HG02885 (cell line): Measurements from ENCODE around the gene FAM227B.

Source experiments
- ATAC-seq: cut with Tn5 transposase; IDR thresholded peaks from one replicate; pipeline ENCODE4 v1.9.1; 2021; ENCODE audit warnings: mild to moderate bottlenecking; ENCODE audit not compliant: unreplicated experiment, poor library complexity

FAM227B gene

DNA sequence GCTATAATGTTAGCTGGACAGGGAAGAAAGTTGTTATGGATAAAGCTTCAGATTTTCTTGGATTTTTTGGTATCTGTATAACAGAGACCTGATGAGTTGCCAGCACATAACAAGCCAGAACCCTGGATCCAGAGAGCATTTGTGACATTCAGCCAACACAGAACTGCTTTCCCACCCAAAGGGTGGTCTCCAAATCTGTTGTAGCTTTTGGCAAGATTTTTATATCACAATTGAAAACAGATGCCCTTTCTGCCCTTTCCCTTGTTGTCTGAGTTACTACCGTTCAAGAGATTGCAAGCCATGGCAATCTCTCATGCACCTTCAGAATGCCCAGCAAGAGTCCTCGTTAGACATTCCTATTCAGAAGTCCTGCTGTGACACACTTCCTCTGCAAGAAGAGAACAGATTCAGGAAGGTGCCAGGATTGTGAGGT lies 305.2 kb downstream of the FAM227B start:
- ATAC-seq = no peak

DNA sequence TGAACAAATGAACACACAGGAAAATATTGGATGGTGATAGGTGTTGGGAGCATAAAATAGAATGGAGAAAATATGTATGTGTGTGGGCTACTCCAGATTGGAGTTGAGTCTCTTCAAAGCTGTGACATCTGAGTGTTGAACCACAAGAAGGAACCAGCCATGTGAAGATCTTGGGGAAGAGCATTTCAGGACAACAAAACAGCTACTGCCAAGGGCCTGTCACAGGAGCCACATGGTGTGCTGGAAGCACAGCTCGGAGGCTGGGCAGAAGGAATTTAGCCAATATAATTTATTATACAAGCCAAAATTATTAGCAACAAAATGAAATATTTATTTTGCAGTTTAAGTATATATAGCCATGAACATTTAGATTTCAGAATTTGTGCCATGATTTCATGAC lies 305.9 kb downstream of the FAM227B start:
- no peak for ATAC-seq

DNA sequence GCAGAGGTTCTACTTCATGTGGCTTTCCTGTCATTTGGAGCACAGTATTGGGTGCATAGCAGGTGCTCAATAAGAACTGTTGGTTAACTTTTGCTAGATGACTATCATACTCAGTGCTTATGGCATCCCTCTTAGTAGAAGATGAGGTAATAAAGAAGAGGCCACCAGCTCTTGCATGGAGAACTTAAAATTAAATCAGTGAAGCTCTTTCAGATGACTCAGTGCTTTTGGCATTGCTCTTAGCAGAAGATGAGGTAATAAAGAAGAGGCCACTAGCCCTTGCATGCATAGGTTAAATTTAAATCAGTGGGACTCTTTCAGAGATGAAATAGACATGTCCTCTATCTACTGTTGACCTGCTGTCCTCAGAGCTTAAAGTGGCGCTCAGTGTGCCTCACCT lies 307.0 kb downstream of the FAM227B start:
- no peak for ATAC-seq

DNA sequence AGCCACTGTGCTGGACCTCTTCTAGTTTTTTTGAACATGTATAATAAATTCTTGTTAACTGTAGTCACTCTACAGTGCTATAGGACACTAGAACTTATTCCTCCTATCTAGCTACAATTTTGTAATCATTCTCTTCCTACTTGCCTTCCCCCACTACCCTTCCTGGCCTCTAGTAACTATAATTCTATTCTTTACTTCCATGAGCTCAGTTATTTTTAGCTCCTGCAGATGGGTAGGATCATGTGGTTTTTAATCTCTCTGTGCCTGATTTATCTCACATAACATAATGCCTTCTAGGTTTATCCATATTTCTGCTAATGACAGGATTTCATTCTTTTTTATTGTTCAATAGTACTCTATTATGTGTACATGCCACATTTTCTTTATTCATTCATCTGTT lies 310.7 kb downstream of the FAM227B start:
- ATAC-seq = no peak

DNA sequence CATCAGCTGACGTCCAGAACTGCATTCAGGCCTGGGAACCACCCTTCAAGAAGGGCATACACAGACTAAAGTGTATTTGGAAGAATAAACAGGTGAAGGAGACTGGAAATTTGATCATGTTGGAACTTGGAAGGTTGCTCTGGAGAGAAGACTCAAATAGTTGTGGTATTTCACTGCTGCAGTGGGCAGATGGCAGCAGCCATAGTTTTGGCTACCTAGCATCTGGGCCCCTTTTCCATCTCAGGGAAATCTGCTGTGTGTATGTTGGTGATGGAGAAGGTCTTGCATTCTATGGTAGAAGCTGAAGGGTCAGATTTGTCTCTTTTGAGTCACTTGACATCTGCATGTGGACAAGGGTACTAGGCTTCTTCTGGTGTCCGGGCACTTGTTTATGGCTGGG lies 311.9 kb downstream of the FAM227B start:
- ATAC-seq = no peak

DNA sequence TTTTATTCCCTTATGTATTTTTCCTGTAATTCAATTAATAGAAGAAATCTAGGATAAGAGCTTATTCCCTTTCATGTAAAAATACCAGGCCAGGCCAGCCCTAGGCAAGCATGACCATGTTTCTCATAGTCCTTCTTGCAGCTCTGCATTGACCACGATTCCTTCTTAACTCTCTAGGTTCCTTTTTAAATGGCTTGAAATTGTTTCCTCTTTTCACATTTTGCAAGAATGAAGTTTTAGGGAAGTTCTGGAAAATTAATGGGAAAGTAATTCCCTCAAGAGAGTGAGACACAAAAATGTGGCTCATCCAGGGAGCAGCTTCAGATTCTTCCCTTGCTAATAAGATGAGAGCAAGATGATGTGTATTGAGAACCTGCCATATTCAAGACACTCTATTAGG lies 314.1 kb downstream of the FAM227B start:
- no peak for ATAC-seq

DNA sequence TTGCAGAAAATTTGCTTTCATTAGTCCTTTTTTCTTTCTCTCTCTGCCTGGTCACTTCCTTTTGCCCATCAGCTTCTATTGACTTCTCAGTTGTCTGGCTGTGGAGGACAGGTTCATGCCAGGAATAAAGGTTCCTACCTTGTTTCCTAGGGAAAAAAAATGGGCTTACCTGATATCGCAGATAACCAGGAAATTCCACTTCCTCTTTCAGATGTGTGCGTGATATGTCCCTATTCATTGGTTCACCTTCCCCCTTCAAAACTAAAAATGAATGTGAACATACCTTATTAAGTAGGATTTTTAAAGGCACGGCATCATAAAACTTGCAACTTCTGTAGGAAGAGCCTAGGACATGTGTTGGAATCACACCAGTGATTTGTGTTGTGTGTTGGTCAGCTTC lies 317.6 kb downstream of the FAM227B start:
- no peak for ATAC-seq

DNA sequence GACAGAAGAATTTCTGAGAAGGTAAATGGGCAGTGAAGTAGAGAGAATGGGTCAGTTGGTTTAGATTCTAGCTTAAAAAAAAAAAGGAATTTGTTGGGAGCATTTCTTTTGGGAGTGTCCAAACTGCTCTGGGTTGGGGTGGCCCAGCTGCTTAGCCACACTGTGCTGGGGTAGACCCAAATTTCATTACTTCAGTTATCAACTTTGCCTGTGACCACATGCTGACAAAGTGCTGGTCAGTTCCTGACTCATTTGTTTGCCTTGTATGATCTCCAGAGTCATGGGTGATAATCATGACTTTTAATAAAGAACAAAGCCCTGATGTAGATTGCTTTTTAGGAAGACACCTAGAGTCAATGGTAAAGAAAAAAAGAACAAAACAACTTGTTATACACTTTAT lies 319.1 kb downstream of the FAM227B start:
- ATAC-seq = no peak

DNA sequence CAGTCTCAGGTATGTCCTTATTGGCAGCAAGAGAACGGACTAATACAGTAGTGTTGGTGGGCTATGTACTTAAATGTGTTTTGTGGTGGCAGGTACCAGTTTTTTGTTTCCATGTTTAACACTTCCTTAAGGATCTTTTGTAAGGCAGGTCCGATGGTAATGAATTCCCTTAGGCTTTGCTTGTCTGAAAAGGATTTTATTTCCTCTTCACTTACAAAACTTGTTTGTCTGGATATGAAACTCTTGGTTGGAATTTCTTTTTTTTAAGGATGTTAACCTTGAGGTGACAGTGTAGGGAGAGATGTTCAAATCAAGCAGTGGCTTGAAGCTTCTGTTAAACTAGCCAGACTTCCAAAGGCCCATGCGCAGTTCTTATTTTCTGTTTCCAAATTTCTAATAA lies 319.8 kb downstream of the FAM227B start:
- ATAC-seq = no peak

DNA sequence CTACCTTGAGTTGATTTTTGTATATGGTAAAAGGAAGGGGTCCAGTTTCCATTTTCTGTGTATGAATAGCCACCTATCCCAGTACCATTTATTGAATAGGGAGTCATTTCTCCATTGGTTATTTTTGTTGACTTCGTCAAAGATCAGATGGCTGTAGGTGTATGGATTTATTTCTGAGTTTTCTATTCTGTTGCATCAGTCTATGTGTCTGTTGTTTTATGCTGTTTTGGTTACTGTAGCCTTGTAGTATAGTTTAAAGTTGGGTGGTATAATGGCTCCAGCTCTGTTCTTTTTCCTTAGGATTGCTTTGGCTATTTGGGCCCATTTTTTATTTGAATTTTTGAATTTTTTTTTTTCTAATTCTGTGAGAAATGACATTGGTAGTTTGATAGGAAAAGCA lies 323.0 kb downstream of the FAM227B start:
- ATAC-seq = no peak

DNA sequence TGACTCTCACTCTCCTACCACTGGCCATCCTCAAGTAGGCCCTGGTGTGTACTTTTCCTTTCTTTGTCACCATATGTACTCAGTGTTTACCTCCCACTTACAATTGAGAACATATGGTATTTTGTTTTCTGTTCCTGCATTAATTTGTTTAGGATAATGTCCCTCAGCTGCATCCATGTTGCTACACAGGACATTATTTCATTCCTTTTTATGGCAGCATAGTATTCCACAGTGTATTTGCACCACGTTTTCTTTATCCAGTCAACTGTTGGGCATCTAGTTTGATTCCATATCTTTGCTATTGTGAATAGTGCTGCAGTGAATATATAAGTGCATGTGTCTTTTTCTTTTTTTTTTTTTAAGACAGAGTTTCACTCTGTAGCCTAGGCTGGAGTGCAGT lies 324.4 kb downstream of the FAM227B start:
- no peak for ATAC-seq

DNA sequence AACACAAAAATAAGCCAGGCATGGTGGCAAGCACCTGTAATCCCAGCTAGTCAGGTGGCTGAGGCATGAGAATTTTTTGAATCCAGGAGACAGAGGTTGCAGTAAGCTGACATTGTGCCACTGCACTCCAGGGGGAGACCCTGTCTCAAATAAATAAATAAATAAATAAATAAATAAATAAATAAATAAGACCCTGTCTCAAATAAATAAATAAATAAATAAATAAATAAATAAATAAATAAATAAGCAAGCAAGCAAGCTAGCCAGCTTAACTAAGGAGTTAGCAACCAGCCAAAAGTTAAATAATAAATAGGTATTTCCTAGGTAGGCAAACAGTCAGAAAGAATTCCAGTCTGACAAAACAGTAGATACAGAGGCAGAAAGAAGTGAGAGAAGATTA lies 326.7 kb downstream of the FAM227B start:
- no peak for ATAC-seq

DNA sequence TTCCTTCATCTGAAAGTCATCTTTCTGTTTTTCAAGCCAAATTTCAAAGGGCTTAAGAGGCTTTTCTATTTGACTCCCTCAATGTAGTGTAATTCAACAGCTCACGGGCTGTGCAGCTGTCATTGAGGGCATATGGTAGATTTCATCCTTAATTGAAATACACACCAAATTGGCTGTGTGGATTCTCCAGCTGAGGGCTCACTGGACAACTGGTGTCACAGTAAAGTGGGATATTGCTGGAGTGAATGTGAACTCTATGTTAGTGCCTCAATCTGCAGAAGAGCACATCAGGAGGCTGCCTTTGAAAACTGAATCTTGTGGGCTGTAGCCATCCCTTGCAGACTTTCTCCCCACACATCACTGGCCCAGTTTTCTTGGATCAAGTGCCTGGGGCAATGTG lies 330.4 kb downstream of the FAM227B start:
- ATAC-seq = no peak

DNA sequence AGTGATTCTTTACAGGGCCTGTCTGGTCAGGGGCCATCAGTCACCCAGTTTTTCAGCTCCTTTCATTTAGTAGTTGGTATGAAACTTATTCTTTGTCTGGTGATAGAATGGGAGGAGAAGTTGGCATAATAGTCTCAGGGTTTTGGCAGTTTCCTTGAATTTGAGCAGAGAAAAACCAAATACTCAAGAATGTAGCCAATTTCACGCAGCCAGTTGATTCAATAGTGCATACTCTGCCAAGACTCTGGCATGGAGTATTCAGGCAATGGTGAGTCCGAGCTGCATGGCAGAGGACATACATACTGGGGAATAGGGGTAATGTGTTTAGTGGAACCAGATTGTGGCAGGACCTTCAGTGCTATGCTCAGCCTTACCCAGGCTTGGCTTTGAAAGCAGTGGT lies 332.2 kb downstream of the FAM227B start:
- no peak for ATAC-seq

DNA sequence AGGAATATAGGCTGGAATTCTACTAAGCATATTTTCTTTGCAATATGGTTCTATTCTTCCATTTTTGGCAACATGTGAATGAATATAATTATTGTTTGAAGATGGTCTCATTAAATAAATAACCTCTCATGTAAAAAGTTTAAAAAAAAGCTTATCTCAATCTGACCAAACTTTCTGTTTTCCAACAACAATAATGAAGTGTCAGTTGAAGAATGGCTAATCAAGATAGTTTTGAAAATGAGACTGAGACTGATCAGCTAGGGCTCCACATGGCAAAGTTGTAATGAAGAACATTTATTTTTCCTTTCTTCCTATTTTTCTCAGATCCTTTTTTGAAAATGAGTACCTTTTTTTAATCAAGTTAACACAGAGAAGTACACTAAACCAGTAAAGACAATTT lies 333.1 kb downstream of the FAM227B start:
- ATAC-seq = no peak

DNA sequence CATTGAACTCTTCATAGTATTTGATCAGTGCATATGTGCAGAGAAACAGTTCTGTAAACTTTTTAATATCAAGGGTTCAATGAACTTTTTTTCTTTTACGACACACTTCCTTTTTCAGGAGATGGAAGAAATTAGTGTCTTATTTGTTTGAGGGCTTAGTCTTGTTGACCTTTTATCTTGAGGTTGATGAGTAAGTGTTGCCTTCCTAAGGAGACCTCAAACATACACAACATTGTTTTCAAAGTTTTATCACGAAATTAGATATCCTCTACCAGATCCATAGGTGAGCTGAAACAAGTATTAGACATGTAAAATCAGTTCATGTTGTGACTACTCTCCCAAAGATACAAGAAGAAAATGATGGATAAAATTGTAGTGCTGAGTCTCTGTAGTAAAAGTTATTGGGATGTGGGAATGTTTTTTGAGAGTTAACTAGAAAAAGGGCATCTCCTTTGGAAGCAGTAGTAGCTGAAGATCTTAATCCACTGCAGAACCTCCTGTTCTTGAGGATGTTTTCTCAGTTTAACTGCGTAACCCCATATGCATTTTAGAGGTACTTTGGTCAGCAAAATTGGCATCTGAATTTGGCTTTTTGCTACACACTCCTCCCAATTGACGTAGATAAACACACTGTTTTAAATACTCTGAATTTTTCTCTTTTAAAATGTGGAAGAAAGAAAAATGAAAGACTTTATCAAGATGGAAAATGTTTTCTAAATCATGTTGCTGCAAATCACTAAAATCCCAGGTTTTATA lies 333.8 kb downstream of the FAM227B start:
- ATAC-seq = no peak

DNA sequence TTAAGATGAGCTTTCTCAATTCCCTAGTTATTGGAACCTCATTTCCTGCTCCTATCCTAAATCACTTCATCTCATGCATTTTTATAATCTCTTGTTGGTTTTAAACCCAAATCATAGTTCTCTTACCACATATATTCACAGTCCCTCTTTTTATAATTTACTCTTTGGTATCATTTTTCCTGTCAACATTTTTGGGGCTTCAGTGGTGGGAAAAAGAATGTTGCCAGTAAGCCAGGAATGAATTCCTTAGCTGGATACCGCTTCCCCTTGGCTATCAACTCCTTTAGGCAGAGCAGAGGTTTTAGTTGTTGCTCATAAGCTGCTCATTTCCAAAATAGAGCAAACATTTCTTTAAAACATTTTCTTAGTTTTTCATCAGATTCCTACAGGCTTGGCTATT lies 338.3 kb downstream of the FAM227B start:
- no peak for ATAC-seq

DNA sequence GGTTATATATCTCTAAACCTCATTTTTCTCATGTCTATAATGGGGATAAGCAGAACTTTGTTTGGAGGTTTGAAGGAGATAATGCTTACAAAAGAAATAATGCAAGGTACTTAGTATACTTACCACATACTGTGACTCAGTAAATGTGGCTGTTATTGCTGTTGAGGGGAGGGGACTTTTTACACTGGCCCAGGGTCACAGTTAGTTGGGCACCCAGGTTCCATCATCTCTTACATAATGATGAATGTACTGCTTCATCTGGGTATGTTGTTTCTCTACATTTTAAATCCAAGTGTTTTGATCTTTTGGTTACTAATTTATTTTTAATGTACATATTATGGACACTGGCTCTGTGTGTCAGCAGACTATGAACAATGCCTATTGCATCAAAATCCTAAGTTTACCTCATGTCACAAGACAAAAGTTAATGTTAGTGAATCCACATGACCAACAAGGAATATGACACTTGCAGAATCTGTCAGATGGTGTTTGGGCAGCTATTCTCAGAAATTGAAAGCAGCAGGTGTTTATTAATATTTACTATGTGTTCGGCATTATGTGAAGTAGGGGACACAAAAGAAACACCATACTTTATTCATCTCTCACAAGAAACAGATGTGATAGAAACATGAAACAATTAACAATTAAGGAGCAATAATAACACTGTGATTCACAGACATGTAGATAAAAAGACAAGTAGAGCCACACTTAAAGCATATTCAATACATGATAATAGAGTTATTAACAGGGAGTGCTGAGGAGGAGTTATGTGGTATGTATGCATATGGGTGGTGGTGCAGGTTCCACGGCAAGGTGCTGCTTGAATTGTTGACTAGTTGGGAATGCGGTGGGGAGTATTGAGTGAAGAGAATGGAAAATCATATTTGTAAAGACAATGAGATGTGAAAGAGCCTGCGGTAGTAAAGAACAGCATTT lies 340.8 kb downstream of the FAM227B start:
- ATAC-seq = no peak

DNA sequence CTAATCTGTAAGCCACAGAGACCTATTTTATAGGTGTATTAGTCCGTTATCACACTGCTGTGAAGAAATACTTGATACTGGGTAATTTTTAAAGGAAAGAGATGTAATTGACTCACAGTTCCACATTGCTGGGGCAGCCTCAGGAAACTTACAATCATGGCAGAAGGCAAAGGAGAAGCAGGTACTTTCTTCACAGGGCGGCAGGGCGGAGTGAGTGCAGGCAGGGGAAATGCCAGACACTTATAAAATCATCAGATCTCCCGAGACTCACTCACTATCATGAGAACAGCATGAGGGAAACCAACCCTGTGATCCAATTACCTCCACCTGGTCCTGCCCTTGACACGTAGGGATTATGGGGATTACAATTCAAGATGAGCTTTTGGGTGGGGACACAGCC lies 341.9 kb downstream of the FAM227B start:
- no peak for ATAC-seq
